PC-9 (cell line): ENCODE results near the gene NT5DC1.

ENCODE experiments used
- EZH2 ChIP-seq: fragments of 200-600 bp; sonication (generic); IDR thresholded peaks from 2 replicates; pipeline ENCODE4 v1.8.0; 2017; ENCODE audit warnings: antibody characterized with exemption, low read depth
- TF ChIP-seq, protein P1 (sequence below): fragments of 200-600 bp; sonication (generic); conservative IDR thresholded peaks from 2 replicates; pipeline ENCODE4 v1.6.1; 2017; ENCODE audit warnings: mixed run types, antibody characterized with exemption, mild to moderate bottlenecking, moderate library complexity

DNA sequence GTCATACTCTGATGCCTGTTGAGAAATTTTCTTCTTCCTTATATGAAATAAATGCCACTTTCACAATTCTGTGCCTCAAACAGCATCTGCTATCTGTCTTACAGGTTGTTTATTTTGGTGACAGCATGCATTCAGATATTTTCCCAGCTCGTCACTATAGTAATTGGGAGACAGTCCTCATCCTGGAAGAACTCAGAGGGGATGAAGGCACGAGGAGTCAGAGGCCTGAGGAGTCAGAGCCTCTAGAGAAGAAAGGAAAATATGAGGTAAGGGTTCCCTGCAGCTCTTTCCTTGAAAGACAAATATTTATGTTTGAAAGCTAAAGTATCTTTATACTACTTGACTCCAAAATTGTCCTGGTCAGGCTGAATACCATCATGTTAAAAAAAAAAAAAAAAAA, 137.4 kb downstream of the NT5DC1 start:
- TF ChIP-seq, protein P1, sequence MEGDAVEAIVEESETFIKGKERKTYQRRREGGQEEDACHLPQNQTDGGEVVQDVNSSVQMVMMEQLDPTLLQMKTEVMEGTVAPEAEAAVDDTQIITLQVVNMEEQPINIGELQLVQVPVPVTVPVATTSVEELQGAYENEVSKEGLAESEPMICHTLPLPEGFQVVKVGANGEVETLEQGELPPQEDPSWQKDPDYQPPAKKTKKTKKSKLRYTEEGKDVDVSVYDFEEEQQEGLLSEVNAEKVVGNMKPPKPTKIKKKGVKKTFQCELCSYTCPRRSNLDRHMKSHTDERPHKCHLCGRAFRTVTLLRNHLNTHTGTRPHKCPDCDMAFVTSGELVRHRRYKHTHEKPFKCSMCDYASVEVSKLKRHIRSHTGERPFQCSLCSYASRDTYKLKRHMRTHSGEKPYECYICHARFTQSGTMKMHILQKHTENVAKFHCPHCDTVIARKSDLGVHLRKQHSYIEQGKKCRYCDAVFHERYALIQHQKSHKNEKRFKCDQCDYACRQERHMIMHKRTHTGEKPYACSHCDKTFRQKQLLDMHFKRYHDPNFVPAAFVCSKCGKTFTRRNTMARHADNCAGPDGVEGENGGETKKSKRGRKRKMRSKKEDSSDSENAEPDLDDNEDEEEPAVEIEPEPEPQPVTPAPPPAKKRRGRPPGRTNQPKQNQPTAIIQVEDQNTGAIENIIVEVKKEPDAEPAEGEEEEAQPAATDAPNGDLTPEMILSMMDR, result no peak
- TF ChIP-seq EZH2, result no peak
